ENCODE measurements around the gene UBASH3B. TPM values are rescaled to one million over a fixed set of nuclear protein-coding genes. Genes with fewer than 3 reads are reported as not detected.

The UBASH3B gene
- total and polyA plus RNA-seq, 8 donors, result 0.58 to 60.5 (median 3.1) TPM

- H3K4me1 ChIP-seq, result peaks cover 0 to 22% (median 6%) of the 10 kb centered on the region in 4 donors
- H3K9me3 ChIP-seq, result no peaks in the 10 kb centered on the region
- TF ChIP-seq POLR2A (IDR thresholded peaks at IDR 0.05) (no peak), POLR2AphosphoS5 (IDR thresholded peaks at IDR 0.05) (no peak), EP300 (IDR thresholded peaks at IDR 0.05) (no peak), CTCF (IDR thresholded peaks at IDR 0.05) (no peak)
- no peaks in the 10 kb centered on the region for H3K36me3 ChIP-seq
- no peak for DNase-seq
- H3K27me3 ChIP-seq, result peaks cover 0 to 5% (median 0%) of the 10 kb centered on the region in 3 donors
- WGBS, 5 donors, result 82 to 91% (median 87%) methylated on average over 6 of the region's 6 CpGs
- H3K27ac ChIP-seq, result peak overlapping the region; percentile 14 to 73 (median 66)
- intact Hi-C loops (cut with DNase I; ENCODE audit: low total_unique reads), result no loop called here
- H3K4me3 ChIP-seq, result no peak overlapping the region
Measured at GRCh38 chr11:122743097-122743741, 87.7 kb downstream of the UBASH3B start.

- H3K4me1 ChIP-seq, result peaks cover 0 to 28% (median 6%) of the 10 kb centered on the region in 4 donors
- intact Hi-C loops (cut with DNase I; ENCODE audit: low total_unique reads), result no loop called here
Measured at GRCh38 chr11:122743949-122744348, 88.4 kb downstream of the UBASH3B start.

GRCh38 chr11:122744357-122744756 lies 88.8 kb downstream of the UBASH3B start:
- H3K4me1 ChIP-seq, result peaks cover 0 to 28% (median 6%) of the 10 kb centered on the region in 4 donors
- 73 to 83% (median 81%) methylated on average over 5 of the region's 5 CpGs for WGBS, 5 donors
- no peak for DNase-seq
- H3K27me3 ChIP-seq, result peaks cover 0 to 5% (median 0%) of the 10 kb centered on the region in 3 donors
- no peaks in the 10 kb centered on the region for H3K9me3 ChIP-seq
- H3K36me3 ChIP-seq, result no peaks in the 10 kb centered on the region
- TF ChIP-seq POLR2A (IDR thresholded peaks at IDR 0.05) (no peak), EP300 (IDR thresholded peaks at IDR 0.05) (no peak), POLR2AphosphoS5 (IDR thresholded peaks at IDR 0.05) (no peak), CTCF (IDR thresholded peaks at IDR 0.05) (no peak)
- intact Hi-C loops (cut with DNase I; ENCODE audit: low total_unique reads), result no loop called here
- no peak overlapping the region for H3K4me3 ChIP-seq
- peak overlapping the region; percentile 42 to 73 (median 66) for H3K27ac ChIP-seq

More at GRCh38 chr11:122743949-122744348, 88.4 kb downstream of the UBASH3B start:
- Histone ChIP-seq H3K27ac (peak overlapping the region; percentile 42 to 73 (median 66)), H3K36me3 (no peaks in the 10 kb centered on the region), H3K9me3 (no peaks in the 10 kb centered on the region), H3K27me3 (peaks cover 0 to 5% (median 0%) of the 10 kb centered on the region in 3 donors), H3K4me3 (no peak overlapping the region)
- 62 to 80% (median 66%) methylated on average over 6 of the region's 6 CpGs for WGBS, 5 donors
- peak; percentile 31 to 80 for DNase-seq
- TF ChIP-seq POLR2A (IDR thresholded peaks at IDR 0.05), result no peak
- TF ChIP-seq EP300 (IDR thresholded peaks at IDR 0.05), result no peak
- no peak for TF ChIP-seq CTCF (IDR thresholded peaks at IDR 0.05)
- no peak for TF ChIP-seq POLR2AphosphoS5 (IDR thresholded peaks at IDR 0.05)

- H3K36me3 ChIP-seq, result no peaks in the 10 kb centered on the region
- intact Hi-C loops (cut with DNase I; ENCODE audit: low total_unique reads), result no loop called here
- no peaks in the 10 kb centered on the region for H3K9me3 ChIP-seq
- TF ChIP-seq CTCF (IDR thresholded peaks at IDR 0.05), result no peak
- no peak for TF ChIP-seq EP300 (IDR thresholded peaks at IDR 0.05)
- TF ChIP-seq POLR2AphosphoS5 (IDR thresholded peaks at IDR 0.05), result no peak
- WGBS, 5 donors, result 85 to 100% (median 91%) methylated on average over 2 of the region's 2 CpGs
- no peak overlapping the region for H3K27ac ChIP-seq
- H3K4me1 ChIP-seq, result peaks cover 0 to 28% (median 6%) of the 10 kb centered on the region in 4 donors
- peaks cover 0 to 5% (median 0%) of the 10 kb centered on the region in 3 donors for H3K27me3 ChIP-seq
- H3K4me3 ChIP-seq, result no peak overlapping the region
- DNase-seq, result no peak
Measured at GRCh38 chr11:122745111-122745510, 89.6 kb downstream of the UBASH3B start.
